HG03575 (cell line): ENCODE data around the gene KRT2.

Experiments used
- ATAC-seq: cut with Tn5 transposase; IDR thresholded peaks from one replicate; pipeline ENCODE4 v1.9.1; 2021; ENCODE audit not compliant: unreplicated experiment, insufficient number of reproducible peaks, low FRiP score; ENCODE audit errors: extremely low read depth

KRT2 gene

GRCh38 chr12:52649066-52649465, 2.9 kb downstream of the KRT2 start:
- no peak for ATAC-seq

- ATAC-seq: no peak
These were observed 3.9 kb downstream of the KRT2 start for GRCh38 chr12:52648012-52648550.

- no peak for ATAC-seq
These were observed 4.4 kb downstream of the KRT2 start for GRCh38 chr12:52647601-52648000.

GRCh38 chr12:52646613-52647012, 5.4 kb downstream of the KRT2 start:
- ATAC-seq: no peak

- no peak for ATAC-seq
These were observed 6.0 kb downstream of the KRT2 start for GRCh38 chr12:52645982-52646381.

- no peak for ATAC-seq
These were observed 6.8 kb downstream of the KRT2 start for GRCh38 chr12:52645120-52645761.

- ATAC-seq: no peak
These were observed 8.0 kb downstream of the KRT2 start for GRCh38 chr12:52644078-52644415.

- no peak for ATAC-seq
These were observed 8.6 kb downstream of the KRT2 start for GRCh38 chr12:52643233-52644077.

- no peak for ATAC-seq
These were observed 10.5 kb downstream of the KRT2 start for GRCh38 chr12:52641468-52641867.

- ATAC-seq: no peak
These were observed 14.7 kb downstream of the KRT2 start for GRCh38 chr12:52637299-52637698.

GRCh38 chr12:52636592-52637258, 15.3 kb downstream of the KRT2 start:
- no peak for ATAC-seq

GRCh38 chr12:52636189-52636588, 15.8 kb downstream of the KRT2 start:
- no peak for ATAC-seq

- no peak for ATAC-seq
These were observed 17.6 kb downstream of the KRT2 start for GRCh38 chr12:52634266-52635056.

GRCh38 chr12:52633383-52633782, 18.6 kb downstream of the KRT2 start:
- ATAC-seq: no peak

GRCh38 chr12:52632656-52633055, 19.4 kb downstream of the KRT2 start:
- ATAC-seq: no peak

GRCh38 chr12:52631676-52632459, 20.1 kb downstream of the KRT2 start:
- ATAC-seq: no peak

- no peak for ATAC-seq
These were observed 20.7 kb downstream of the KRT2 start for GRCh38 chr12:52631264-52631663.

GRCh38 chr12:52630599-52631200, 21.3 kb downstream of the KRT2 start:
- ATAC-seq: no peak
